A673 (cell line): ENCODE measurements around the gene UBXN10. TPM values are rescaled to one million over a fixed set of nuclear protein-coding genes. Genes with fewer than 3 reads are reported as not detected.
A peak's percentile ranks its signal among the peaks of the same experiment; 100 is the strongest.

Experiments used
- BruUV-seq: library from RNA; stranded (reverse); fragments of 400-500 nt; replicated peaks from 2 replicates; lab custom pipeline; 2021; lab: Mats Ljungman, UMichigan
- CTCF ChIA-PET: fragments of 300-600 bp; sonication (Branson Sonifier 250); formaldehyde crosslinking; loops from one replicate; lab custom pipeline; 2022; ENCODE audit warnings: antibody characterized with exemption; lab: Charles Lee
- POLR2A ChIA-PET: fragments of 300-600 bp; sonication (Branson Sonifier 250); formaldehyde crosslinking; loops from one replicate; lab custom pipeline; 2022; ENCODE audit warnings: antibody characterized with exemption; ENCODE audit not compliant: low non-redundant PET; lab: Charles Lee
- DNase-seq: peaks from one replicate; pipeline ENCODE4 v3.0.0-alpha.2; 2015; ENCODE audit warnings: low spot score
- H3K27ac ChIP-seq: fragments of 200-600 bp; sonication (generic); 2 replicates; pipeline ENCODE4 v1.5.1; 2016; ENCODE audit warnings: mixed run types, low read depth, mild to moderate bottlenecking, mixed read lengths, antibody characterized with exemption, low read length; ENCODE audit not compliant: poor library complexity, severe bottlenecking
- H3K27me3 ChIP-seq: fragments of 200-600 bp; sonication (generic); replicated peaks from 2 replicates; pipeline ENCODE4 v1.6.1; 2017; ENCODE audit warnings: mixed run types, low read depth, mild to moderate bottlenecking, mixed read lengths, antibody characterized with exemption, low read length; ENCODE audit not compliant: insufficient read depth, poor library complexity
- H3K36me3 ChIP-seq: fragments of 200-600 bp; sonication (generic); 2 replicates; pipeline ENCODE4 v1.6.1; 2016; ENCODE audit warnings: mixed run types, mild to moderate bottlenecking, mixed read lengths, antibody characterized with exemption, low read length; ENCODE audit not compliant: insufficient read depth, poor library complexity, severe bottlenecking
- H3K4me1 ChIP-seq: fragments of 200-600 bp; sonication (generic); 2 replicates; pipeline ENCODE4 v1.6.1; 2017; ENCODE audit warnings: mixed run types, mild to moderate bottlenecking, mixed read lengths, antibody characterized with exemption, low read length; ENCODE audit not compliant: insufficient read depth, poor library complexity, severe bottlenecking
- H3K4me3 ChIP-seq: fragments of 200-600 bp; sonication (generic); 2 replicates; pipeline ENCODE4 v1.5.1; 2016; ENCODE audit warnings: low read depth, mixed run types, mild to moderate bottlenecking, mixed read lengths, low read length; ENCODE audit not compliant: poor library complexity, severe bottlenecking
- H3K9me3 ChIP-seq: fragments of 200-600 bp; sonication (generic); 2 replicates; pipeline ENCODE4 v1.6.1; 2016; ENCODE audit warnings: mixed run types, low read depth, mild to moderate bottlenecking, mixed read lengths, antibody characterized with exemption, low read length; ENCODE audit not compliant: poor library complexity, severe bottlenecking
- CTCF ChIP-seq: fragments of 300-800, 200-600 bp; sonication (generic); conservative IDR thresholded peaks from 2 replicates; pipeline ENCODE4 v1.5.1; 2017; ENCODE audit warnings: low read depth, mild to moderate bottlenecking, antibody characterized with exemption, low read length, moderate library complexity, mixed read lengths
- EZH2 ChIP-seq: fragments of 200-600 bp; sonication (generic); IDR thresholded peaks from 2 replicates; pipeline ENCODE4 v1.6.1; 2017; ENCODE audit warnings: borderline replicate concordance, low read depth, mild to moderate bottlenecking, mixed read lengths, antibody characterized with exemption, low read length; ENCODE audit not compliant: poor library complexity, severe bottlenecking
- intact Hi-C: fragments of 100-400 bp; cut with micrococcal nuclease; formaldehyde crosslinking; loops from one replicate; pipeline ENCODE4 v1.10.0; 2022; ENCODE audit not compliant: unreplicated experiment
- total RNA-seq: library from RNA; stranded (reverse); gene quantifications from 2 replicates; pipeline ENCODE4 v1.2.3, GENCODE V29; 2021

The UBXN10 gene
- total RNA-seq, 1 experiment from 2014 or later, result not detected

DNA sequence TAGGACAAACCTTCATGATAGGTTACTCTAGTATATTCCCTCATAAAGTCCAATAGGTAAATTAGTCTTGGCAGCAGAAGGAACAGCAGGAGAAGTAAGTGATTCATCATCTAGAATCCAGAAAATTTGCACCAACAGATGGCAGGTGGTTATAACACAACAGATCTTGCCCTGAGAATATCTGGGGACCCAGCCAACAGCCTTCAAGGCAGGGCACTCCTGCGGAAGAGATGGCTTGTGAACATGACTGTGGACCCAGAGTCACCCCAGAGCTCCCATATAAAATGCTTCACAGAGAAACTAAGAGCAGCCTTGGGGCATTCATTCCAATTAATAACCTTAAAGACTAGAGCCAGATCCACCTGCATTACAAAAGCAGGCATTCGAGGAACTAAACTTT is 8.3 kb downstream of the UBXN10 start:
- DNase-seq, result no peak
- TF ChIP-seq EZH2, result no peak
- TF ChIP-seq CTCF, result no peak
- H3K36me3 ChIP-seq, result no peaks in the 10 kb centered on the region
- no peaks in the 10 kb centered on the region for H3K9me3 ChIP-seq
- CTCF ChIA-PET, result no interaction called here
- peaks cover 54% of the 10 kb centered on the region for H3K27me3 ChIP-seq
- intact Hi-C loops, result no loop called here
- H3K4me3 ChIP-seq, result no peak overlapping the region
- H3K4me1 ChIP-seq, result peaks cover 5% of the 10 kb centered on the region
- POLR2A ChIA-PET, result no interaction called here
- BruUV-seq, result no TSS peak
- no peak overlapping the region for H3K27ac ChIP-seq

- DNase-seq, result peak; percentile 78
- POLR2A ChIA-PET, result no interaction called here
- CTCF ChIA-PET, result interaction anchor here (0.6 to 1.4 kb wide), 3 partner anchors 11 to 277 kb away, joined by 3 to 4 read pairs (median 4); no protein-coding TSS in a partner anchor
These were observed 9.0 kb downstream of the UBXN10 start for GRCh38 chr1:20194757-20195461.

GRCh38 chr1:20195462-20195780 is 9.5 kb downstream of the UBXN10 start:
- Histone ChIP-seq H3K36me3 (no peaks in the 10 kb centered on the region), H3K4me3 (no peak overlapping the region), H3K4me1 (peaks cover 5% of the 10 kb centered on the region), H3K27ac (no peak overlapping the region), H3K27me3 (peaks cover 54% of the 10 kb centered on the region), H3K9me3 (no peaks in the 10 kb centered on the region)
- no peak for DNase-seq
- intact Hi-C loops, result loop anchor here (1.0 to 5.0 kb wide), 2 partner anchors 223 to 277 kb away; no protein-coding TSS in a partner anchor
- ChIA-PET POLR2A (no interaction called here), CTCF (interaction anchor here (0.7 to 1.4 kb wide), 2 partner anchors 221 to 278 kb away, joined by 3 to 4 read pairs; no protein-coding TSS in a partner anchor)
- BruUV-seq, result no TSS peak
- TF ChIP-seq EZH2 (no peak), CTCF (peak; percentile 5)

More at GRCh38 chr1:20194757-20195461, 9.0 kb downstream of the UBXN10 start:
- Histone ChIP-seq H3K27me3 (peaks cover 54% of the 10 kb centered on the region), H3K36me3 (no peaks in the 10 kb centered on the region), H3K4me3 (no peak overlapping the region), H3K4me1 (peaks cover 5% of the 10 kb centered on the region), H3K27ac (no peak overlapping the region), H3K9me3 (no peaks in the 10 kb centered on the region)
- BruUV-seq, result no TSS peak
- peak; percentile 97 for TF ChIP-seq CTCF
- no peak for TF ChIP-seq EZH2
- intact Hi-C loops, result loop anchor here (1.0 to 5.0 kb wide), 2 partner anchors 223 to 277 kb away; no protein-coding TSS in a partner anchor
